ENCODE measurements around the gene COG4.

Gene COG4

GRCh38 chr16:70478169-70478568 lies 45.2 kb downstream of the COG4 start:
- Histone ChIP-seq H3K4me2 (ENCODE audit: low read length) (no peak overlapping the region), H3K36me3 (ENCODE audit: control insufficient read depth, insufficient read depth, low read length) (no peaks in the 10 kb centered on the region), H2AFZ (no peak overlapping the region), H3K79me2 (no peaks in the 10 kb centered on the region), H3K4me1 (no peaks in the 10 kb centered on the region), H3K27ac (no peak overlapping the region), H3K9ac (no peak overlapping the region), H3K4me3 (ENCODE audit: low read depth, low read length) (no peak overlapping the region), H3K9me3 (ENCODE audit: control insufficient read depth, low read length) (no peaks in the 10 kb centered on the region), H3K27me3 (ENCODE audit: control insufficient read depth, insufficient read depth, low read length) (no peaks in the 10 kb centered on the region)
- TF ChIP-seq CTCF (IDR thresholded peaks at IDR 0.05), result no peak

- TF ChIP-seq CTCF (IDR thresholded peaks at IDR 0.05), result no peak
- Histone ChIP-seq H3K36me3 (ENCODE audit: control insufficient read depth, insufficient read depth, low read length) (no peaks in the 10 kb centered on the region), H3K4me3 (ENCODE audit: low read depth, low read length) (no peak overlapping the region), H3K27ac (no peak overlapping the region), H3K79me2 (no peaks in the 10 kb centered on the region), H3K9me3 (ENCODE audit: control insufficient read depth, low read length) (no peaks in the 10 kb centered on the region), H2AFZ (no peak overlapping the region), H3K27me3 (ENCODE audit: control insufficient read depth, insufficient read depth, low read length) (no peaks in the 10 kb centered on the region), H3K4me2 (ENCODE audit: low read length) (no peak overlapping the region), H3K4me1 (no peaks in the 10 kb centered on the region), H3K9ac (no peak overlapping the region)
Measured at GRCh38 chr16:70476272-70477020, 46.9 kb downstream of the COG4 start.

- no peaks in the 10 kb centered on the region for H3K36me3 ChIP-seq (ENCODE audit: control insufficient read depth, insufficient read depth, low read length)
- H3K9ac ChIP-seq, result no peak overlapping the region
- H3K79me2 ChIP-seq, result no peaks in the 10 kb centered on the region
- no peak for TF ChIP-seq CTCF (IDR thresholded peaks at IDR 0.05)
- H3K9me3 ChIP-seq (ENCODE audit: control insufficient read depth, low read length), result no peaks in the 10 kb centered on the region
- no peaks in the 10 kb centered on the region for H3K27me3 ChIP-seq (ENCODE audit: control insufficient read depth, insufficient read depth, low read length)
- H3K4me3 ChIP-seq (ENCODE audit: low read depth, low read length), result no peak overlapping the region
- no peak overlapping the region for H2AFZ ChIP-seq
- no peaks in the 10 kb centered on the region for H3K4me1 ChIP-seq
- no peak overlapping the region for H3K4me2 ChIP-seq (ENCODE audit: low read length)
- H3K27ac ChIP-seq, result no peak overlapping the region
Measured at GRCh38 chr16:70475054-70475871, 48.1 kb downstream of the COG4 start.

GRCh38 chr16:70474320-70475053 lies 48.9 kb downstream of the COG4 start:
- Histone ChIP-seq H3K9ac (no peak overlapping the region), H2AFZ (no peak overlapping the region), H3K27me3 (ENCODE audit: control insufficient read depth, insufficient read depth, low read length) (no peaks in the 10 kb centered on the region), H3K79me2 (no peaks in the 10 kb centered on the region), H3K4me1 (no peaks in the 10 kb centered on the region), H3K4me3 (ENCODE audit: low read depth, low read length) (no peak overlapping the region), H3K27ac (no peak overlapping the region), H3K36me3 (ENCODE audit: control insufficient read depth, insufficient read depth, low read length) (no peaks in the 10 kb centered on the region), H3K9me3 (ENCODE audit: control insufficient read depth, low read length) (no peaks in the 10 kb centered on the region), H3K4me2 (ENCODE audit: low read length) (no peak overlapping the region)
- no peak for TF ChIP-seq CTCF (IDR thresholded peaks at IDR 0.05)
